ENCODE results near the gene KIAA1671.

The KIAA1671 gene

GRCh38 chr22:25038771-25039170, 86.3 kb downstream of the KIAA1671 start:
- no peak overlapping the region for H3K9ac ChIP-seq (ENCODE audit: low read length)
- no peak overlapping the region for H3K27ac ChIP-seq (ENCODE audit: low read length)
- peaks cover 13% of the 10 kb centered on the region for H3K36me3 ChIP-seq (ENCODE audit: control insufficient read depth, low read depth, low read length)
- H3K9me3 ChIP-seq (ENCODE audit: control insufficient read depth, low read depth, low read length), result no peaks in the 10 kb centered on the region
- no peak overlapping the region for H3K4me3 ChIP-seq (ENCODE audit: low read length)
- H3K27me3 ChIP-seq (ENCODE audit: control insufficient read depth, insufficient read depth, low read length), result no peaks in the 10 kb centered on the region
- H3K4me1 ChIP-seq (ENCODE audit: control insufficient read depth, low read depth, low read length), result no peaks in the 10 kb centered on the region

DNA sequence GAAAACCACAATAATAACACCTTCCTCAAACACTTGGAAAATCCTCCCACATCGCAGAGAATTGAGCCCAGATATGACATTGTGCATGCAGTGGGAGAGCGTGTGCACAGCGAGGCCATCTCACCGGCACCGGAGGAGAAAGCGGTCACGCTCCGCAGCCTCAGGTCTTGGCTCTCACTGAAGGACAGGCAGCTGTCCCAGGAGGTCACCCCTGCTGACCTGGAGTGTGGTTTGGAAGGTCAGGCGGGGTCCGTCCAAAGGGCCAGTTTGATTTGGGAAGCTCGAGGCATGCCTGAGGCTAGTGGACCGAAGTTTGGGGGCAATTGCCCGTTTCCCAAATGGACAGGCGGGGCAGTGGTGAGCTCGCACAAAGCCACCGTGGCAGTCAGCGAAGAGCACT, 86.7 kb downstream of the KIAA1671 start:
- no peak overlapping the region for H3K4me3 ChIP-seq (ENCODE audit: low read length)
- no peaks in the 10 kb centered on the region for H3K9me3 ChIP-seq (ENCODE audit: control insufficient read depth, low read depth, low read length)
- no peak overlapping the region for H3K27ac ChIP-seq (ENCODE audit: low read length)
- no peaks in the 10 kb centered on the region for H3K4me1 ChIP-seq (ENCODE audit: control insufficient read depth, low read depth, low read length)
- peaks cover 13% of the 10 kb centered on the region for H3K36me3 ChIP-seq (ENCODE audit: control insufficient read depth, low read depth, low read length)
- no peak overlapping the region for H3K9ac ChIP-seq (ENCODE audit: low read length)
- H3K27me3 ChIP-seq (ENCODE audit: control insufficient read depth, insufficient read depth, low read length), result no peaks in the 10 kb centered on the region

GRCh38 chr22:25039754-25040153, 87.2 kb downstream of the KIAA1671 start:
- Histone ChIP-seq H3K4me3 (ENCODE audit: low read length) (no peak overlapping the region), H3K27me3 (ENCODE audit: control insufficient read depth, insufficient read depth, low read length) (no peaks in the 10 kb centered on the region), H3K4me1 (ENCODE audit: control insufficient read depth, low read depth, low read length) (no peaks in the 10 kb centered on the region), H3K9ac (ENCODE audit: low read length) (no peak overlapping the region), H3K27ac (ENCODE audit: low read length) (no peak overlapping the region), H3K9me3 (ENCODE audit: control insufficient read depth, low read depth, low read length) (no peaks in the 10 kb centered on the region), H3K36me3 (ENCODE audit: control insufficient read depth, low read depth, low read length) (peaks cover 13% of the 10 kb centered on the region)

GRCh38 chr22:25045159-25045558, 92.6 kb downstream of the KIAA1671 start:
- H3K4me3 ChIP-seq (ENCODE audit: low read length), result no peak overlapping the region
- H3K9ac ChIP-seq (ENCODE audit: low read length), result no peak overlapping the region
- no peak overlapping the region for H3K27ac ChIP-seq (ENCODE audit: low read length)
- no peaks in the 10 kb centered on the region for H3K4me1 ChIP-seq (ENCODE audit: control insufficient read depth, low read depth, low read length)
- H3K27me3 ChIP-seq (ENCODE audit: control insufficient read depth, insufficient read depth, low read length), result no peaks in the 10 kb centered on the region
- H3K9me3 ChIP-seq (ENCODE audit: control insufficient read depth, low read depth, low read length), result no peaks in the 10 kb centered on the region
- H3K36me3 ChIP-seq (ENCODE audit: control insufficient read depth, low read depth, low read length), result peaks cover 16% of the 10 kb centered on the region

GRCh38 chr22:25048071-25048470, 95.6 kb downstream of the KIAA1671 start:
- Histone ChIP-seq H3K9me3 (ENCODE audit: control insufficient read depth, low read depth, low read length) (no peaks in the 10 kb centered on the region), H3K36me3 (ENCODE audit: control insufficient read depth, low read depth, low read length) (peaks cover 7% of the 10 kb centered on the region), H3K27me3 (ENCODE audit: control insufficient read depth, insufficient read depth, low read length) (no peaks in the 10 kb centered on the region), H3K27ac (ENCODE audit: low read length) (no peak overlapping the region), H3K4me3 (ENCODE audit: low read length) (no peak overlapping the region), H3K9ac (ENCODE audit: low read length) (no peak overlapping the region), H3K4me1 (ENCODE audit: control insufficient read depth, low read depth, low read length) (no peaks in the 10 kb centered on the region)

GRCh38 chr22:25048659-25049647, 96.4 kb downstream of the KIAA1671 start:
- no peak overlapping the region for H3K4me3 ChIP-seq (ENCODE audit: low read length)
- H3K4me1 ChIP-seq (ENCODE audit: control insufficient read depth, low read depth, low read length), result no peaks in the 10 kb centered on the region
- H3K27ac ChIP-seq (ENCODE audit: low read length), result no peak overlapping the region
- no peak overlapping the region for H3K9ac ChIP-seq (ENCODE audit: low read length)
- no peaks in the 10 kb centered on the region for H3K9me3 ChIP-seq (ENCODE audit: control insufficient read depth, low read depth, low read length)
- no peaks in the 10 kb centered on the region for H3K27me3 ChIP-seq (ENCODE audit: control insufficient read depth, insufficient read depth, low read length)
- H3K36me3 ChIP-seq (ENCODE audit: control insufficient read depth, low read depth, low read length), result peaks cover 7% of the 10 kb centered on the region

DNA sequence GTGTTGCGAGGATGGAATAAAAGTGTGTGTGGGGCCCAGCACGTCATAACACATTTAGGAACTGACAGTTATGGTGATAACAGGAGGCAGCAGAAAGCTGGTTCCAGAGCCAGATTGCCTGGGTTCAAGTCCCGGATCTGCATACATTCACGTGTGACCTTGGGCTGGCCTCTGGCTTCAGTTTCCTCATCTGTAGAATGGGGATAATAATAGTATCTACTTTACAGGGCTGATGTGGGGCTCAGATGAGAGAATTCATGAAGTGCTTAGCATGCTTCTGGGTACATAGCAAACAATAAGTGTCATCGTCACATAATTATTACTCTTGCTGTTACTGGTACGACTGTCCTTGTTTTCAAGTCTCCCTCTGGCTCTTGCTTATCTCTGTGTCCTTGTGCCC, 97.3 kb downstream of the KIAA1671 start:
- Histone ChIP-seq H3K27me3 (ENCODE audit: control insufficient read depth, insufficient read depth, low read length) (no peaks in the 10 kb centered on the region), H3K9me3 (ENCODE audit: control insufficient read depth, low read depth, low read length) (no peaks in the 10 kb centered on the region), H3K4me3 (ENCODE audit: low read length) (no peak overlapping the region), H3K27ac (ENCODE audit: low read length) (no peak overlapping the region), H3K9ac (ENCODE audit: low read length) (no peak overlapping the region), H3K36me3 (ENCODE audit: control insufficient read depth, low read depth, low read length) (peaks cover 7% of the 10 kb centered on the region), H3K4me1 (ENCODE audit: control insufficient read depth, low read depth, low read length) (no peaks in the 10 kb centered on the region)

GRCh38 chr22:25050566-25050965, 98.0 kb downstream of the KIAA1671 start:
- no peak overlapping the region for H3K9ac ChIP-seq (ENCODE audit: low read length)
- H3K27ac ChIP-seq (ENCODE audit: low read length), result no peak overlapping the region
- H3K27me3 ChIP-seq (ENCODE audit: control insufficient read depth, insufficient read depth, low read length), result no peaks in the 10 kb centered on the region
- H3K4me1 ChIP-seq (ENCODE audit: control insufficient read depth, low read depth, low read length), result no peaks in the 10 kb centered on the region
- no peak overlapping the region for H3K4me3 ChIP-seq (ENCODE audit: low read length)
- H3K36me3 ChIP-seq (ENCODE audit: control insufficient read depth, low read depth, low read length), result peaks cover 7% of the 10 kb centered on the region
- H3K9me3 ChIP-seq (ENCODE audit: control insufficient read depth, low read depth, low read length), result no peaks in the 10 kb centered on the region

DNA sequence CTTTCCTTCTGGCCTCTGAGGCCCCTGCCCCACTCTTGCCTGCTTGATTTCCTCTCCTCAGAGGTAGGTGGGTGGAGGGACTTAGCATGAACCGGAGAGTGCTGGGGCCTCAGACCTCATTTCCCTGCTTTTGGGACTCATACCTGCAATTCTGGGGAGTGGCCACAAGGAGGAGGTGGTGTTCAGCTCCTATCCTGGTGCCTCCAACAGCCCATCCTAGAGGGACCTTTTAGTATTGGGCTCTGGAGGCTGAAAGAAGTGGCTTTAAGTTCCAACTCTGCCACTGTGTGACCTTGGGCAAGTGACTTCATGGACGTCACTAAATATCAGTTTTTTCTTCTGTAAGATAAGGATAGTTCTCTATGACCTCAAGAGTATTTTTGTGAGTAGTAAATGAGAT, 98.6 kb downstream of the KIAA1671 start:
- no peaks in the 10 kb centered on the region for H3K4me1 ChIP-seq (ENCODE audit: control insufficient read depth, low read depth, low read length)
- no peak overlapping the region for H3K9ac ChIP-seq (ENCODE audit: low read length)
- H3K36me3 ChIP-seq (ENCODE audit: control insufficient read depth, low read depth, low read length), result peaks cover 7% of the 10 kb centered on the region
- H3K4me3 ChIP-seq (ENCODE audit: low read length), result no peak overlapping the region
- H3K9me3 ChIP-seq (ENCODE audit: control insufficient read depth, low read depth, low read length), result no peaks in the 10 kb centered on the region
- H3K27ac ChIP-seq (ENCODE audit: low read length), result no peak overlapping the region
- no peaks in the 10 kb centered on the region for H3K27me3 ChIP-seq (ENCODE audit: control insufficient read depth, insufficient read depth, low read length)

- Histone ChIP-seq H3K36me3 (ENCODE audit: control insufficient read depth, low read depth, low read length) (peaks cover 7% of the 10 kb centered on the region), H3K27ac (ENCODE audit: low read length) (no peak overlapping the region), H3K4me3 (ENCODE audit: low read length) (no peak overlapping the region), H3K9me3 (ENCODE audit: control insufficient read depth, low read depth, low read length) (no peaks in the 10 kb centered on the region), H3K4me1 (ENCODE audit: control insufficient read depth, low read depth, low read length) (no peaks in the 10 kb centered on the region), H3K9ac (ENCODE audit: low read length) (no peak overlapping the region), H3K27me3 (ENCODE audit: control insufficient read depth, insufficient read depth, low read length) (no peaks in the 10 kb centered on the region)
Measured at GRCh38 chr22:25051983-25052710, 99.6 kb downstream of the KIAA1671 start.

GRCh38 chr22:25053153-25053805, 100.8 kb downstream of the KIAA1671 start:
- no peaks in the 10 kb centered on the region for H3K9me3 ChIP-seq (ENCODE audit: control insufficient read depth, low read depth, low read length)
- no peak overlapping the region for H3K4me3 ChIP-seq (ENCODE audit: low read length)

More at GRCh38 chr22:25053153-25053805, 100.8 kb downstream of the KIAA1671 start:
- Histone ChIP-seq H3K27ac (ENCODE audit: low read length) (no peak overlapping the region), H3K27me3 (ENCODE audit: control insufficient read depth, insufficient read depth, low read length) (no peaks in the 10 kb centered on the region), H3K36me3 (ENCODE audit: control insufficient read depth, low read depth, low read length) (peaks cover 7% of the 10 kb centered on the region), H3K4me1 (ENCODE audit: control insufficient read depth, low read depth, low read length) (no peaks in the 10 kb centered on the region), H3K9ac (ENCODE audit: low read length) (no peak overlapping the region)
